Measurements from ENCODE around the gene ZBTB7C.
A peak's percentile ranks its signal among the peaks of the same experiment; 100 is the strongest.

Gene ZBTB7C

GRCh38 chr18:48110797-48111196 lies 298.4 kb downstream of the ZBTB7C start:
- peak overlapping the region; percentile 78 to 97 (median 96) for H3K27ac Mint-ChIP-seq
- H3K36me3 Mint-ChIP-seq (ENCODE audit: low read depth), result no peaks in the 10 kb centered on the region
- H3K27me3 Mint-ChIP-seq (ENCODE audit: low read depth), result peaks cover 6% of the 10 kb centered on the region
- peaks cover 42% of the 10 kb centered on the region for H3K4me1 Mint-ChIP-seq
- TF ChIP-seq CTCF (IDR thresholded peaks at IDR 0.05; ENCODE audit: unreplicated experiment in 3 of 3), result no peak
- H3K9me3 Mint-ChIP-seq, result no peaks in the 10 kb centered on the region
- no peak overlapping the region for H3K4me3 Mint-ChIP-seq

- peaks cover 6% of the 10 kb centered on the region for H3K27me3 Mint-ChIP-seq (ENCODE audit: low read depth)
- peak overlapping the region; percentile 78 to 97 (median 96) for H3K27ac Mint-ChIP-seq
- H3K9me3 Mint-ChIP-seq, result no peaks in the 10 kb centered on the region
These were observed 299.2 kb downstream of the ZBTB7C start for GRCh38 chr18:48109961-48110493.

DNA sequence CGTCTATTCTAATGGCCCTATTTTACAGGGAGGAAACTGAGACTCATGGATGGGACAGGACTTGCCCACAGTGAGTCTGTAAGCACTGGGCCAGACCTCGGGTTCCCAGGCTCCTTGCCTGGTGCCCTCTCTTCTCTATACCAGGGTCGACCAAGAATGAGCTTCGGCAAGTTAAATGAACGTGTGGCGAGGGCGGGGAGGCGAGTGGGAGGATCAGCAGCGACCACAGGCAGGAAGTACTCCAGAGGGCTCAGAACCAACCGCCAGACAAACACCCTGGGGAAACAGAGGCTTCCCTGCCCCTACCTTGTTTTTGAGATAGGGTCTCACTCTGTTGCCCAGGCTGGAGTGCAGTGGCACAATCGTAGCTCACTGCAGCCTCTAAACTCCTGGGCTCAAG lies 301.0 kb downstream of the ZBTB7C start:
- Mint-ChIP-seq H3K27me3 (ENCODE audit: low read depth) (peaks cover 9% of the 10 kb centered on the region), H3K9me3 (no peaks in the 10 kb centered on the region), H3K27ac (peak overlapping the region; percentile 52 to 90 (median 78)), H3K4me1 (peaks cover 47% of the 10 kb centered on the region), H3K4me3 (no peak overlapping the region), H3K36me3 (ENCODE audit: low read depth) (no peaks in the 10 kb centered on the region)
- no peak for TF ChIP-seq CTCF (IDR thresholded peaks at IDR 0.05; ENCODE audit: unreplicated experiment in 3 of 3)

More at GRCh38 chr18:48109961-48110493, 299.2 kb downstream of the ZBTB7C start:
- H3K4me1 Mint-ChIP-seq, result peaks cover 43% of the 10 kb centered on the region
- H3K36me3 Mint-ChIP-seq (ENCODE audit: low read depth), result no peaks in the 10 kb centered on the region
- TF ChIP-seq CTCF (IDR thresholded peaks at IDR 0.05; ENCODE audit: unreplicated experiment in 3 of 3), result no peak
- H3K4me3 Mint-ChIP-seq, result no peak overlapping the region

- H3K4me1 Mint-ChIP-seq, result peaks cover 47% of the 10 kb centered on the region
- no peak for TF ChIP-seq CTCF (IDR thresholded peaks at IDR 0.05; ENCODE audit: unreplicated experiment in 3 of 3)
- H3K27ac Mint-ChIP-seq, result peak overlapping the region; percentile 52 to 90 (median 78)
- peaks cover 9% of the 10 kb centered on the region for H3K27me3 Mint-ChIP-seq (ENCODE audit: low read depth)
- H3K9me3 Mint-ChIP-seq, result no peaks in the 10 kb centered on the region
- peak overlapping the region in 2 of 3 experiments; percentile 13 to 28 for H3K4me3 Mint-ChIP-seq
- no peaks in the 10 kb centered on the region for H3K36me3 Mint-ChIP-seq (ENCODE audit: low read depth)
These were observed 302.0 kb downstream of the ZBTB7C start for GRCh38 chr18:48106976-48107781.

GRCh38 chr18:48106498-48106897 lies 302.7 kb downstream of the ZBTB7C start:
- peaks cover 44% of the 10 kb centered on the region for H3K4me1 Mint-ChIP-seq
- no peaks in the 10 kb centered on the region for H3K9me3 Mint-ChIP-seq
- peak overlapping the region in 1 of 3 experiments; percentile 0 for H3K4me3 Mint-ChIP-seq
- no peaks in the 10 kb centered on the region for H3K36me3 Mint-ChIP-seq (ENCODE audit: low read depth)
- H3K27ac Mint-ChIP-seq, result peak overlapping the region; percentile 52 to 90 (median 78)
- TF ChIP-seq CTCF (IDR thresholded peaks at IDR 0.05; ENCODE audit: unreplicated experiment in 3 of 3), result no peak
- H3K27me3 Mint-ChIP-seq (ENCODE audit: low read depth), result peaks cover 9% of the 10 kb centered on the region

Measured in nephron (organoid).